ENCODE measurements around the gene EGFL7.

The EGFL7 gene

DNA sequence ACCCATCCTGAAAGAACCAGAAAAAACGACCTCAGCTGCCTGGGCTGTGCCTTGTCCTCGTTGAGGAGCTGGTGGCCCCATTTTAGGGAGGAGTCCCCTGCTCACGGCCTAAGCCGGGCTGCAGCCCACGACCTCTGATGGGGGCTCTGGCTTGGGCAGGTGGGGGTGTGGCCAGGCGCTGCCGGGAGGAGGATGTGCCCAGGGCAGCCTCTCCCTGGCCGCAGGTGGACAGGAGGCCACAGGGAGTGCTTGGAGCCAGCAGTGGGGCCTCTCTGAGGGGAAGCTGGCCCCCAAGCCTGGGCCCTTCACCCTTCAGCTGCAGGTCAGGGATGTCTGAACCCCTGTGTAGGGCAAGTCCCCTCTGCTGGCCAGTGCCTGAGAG, 52.2 kb downstream of the EGFL7 start:
- no peak for DNase-seq (ENCODE audit: low spot score)

- DNase-seq (ENCODE audit: low spot score) = no peak
Observed at GRCh38 chr9:136717399-136717798, 54.7 kb downstream of the EGFL7 start.

DNA sequence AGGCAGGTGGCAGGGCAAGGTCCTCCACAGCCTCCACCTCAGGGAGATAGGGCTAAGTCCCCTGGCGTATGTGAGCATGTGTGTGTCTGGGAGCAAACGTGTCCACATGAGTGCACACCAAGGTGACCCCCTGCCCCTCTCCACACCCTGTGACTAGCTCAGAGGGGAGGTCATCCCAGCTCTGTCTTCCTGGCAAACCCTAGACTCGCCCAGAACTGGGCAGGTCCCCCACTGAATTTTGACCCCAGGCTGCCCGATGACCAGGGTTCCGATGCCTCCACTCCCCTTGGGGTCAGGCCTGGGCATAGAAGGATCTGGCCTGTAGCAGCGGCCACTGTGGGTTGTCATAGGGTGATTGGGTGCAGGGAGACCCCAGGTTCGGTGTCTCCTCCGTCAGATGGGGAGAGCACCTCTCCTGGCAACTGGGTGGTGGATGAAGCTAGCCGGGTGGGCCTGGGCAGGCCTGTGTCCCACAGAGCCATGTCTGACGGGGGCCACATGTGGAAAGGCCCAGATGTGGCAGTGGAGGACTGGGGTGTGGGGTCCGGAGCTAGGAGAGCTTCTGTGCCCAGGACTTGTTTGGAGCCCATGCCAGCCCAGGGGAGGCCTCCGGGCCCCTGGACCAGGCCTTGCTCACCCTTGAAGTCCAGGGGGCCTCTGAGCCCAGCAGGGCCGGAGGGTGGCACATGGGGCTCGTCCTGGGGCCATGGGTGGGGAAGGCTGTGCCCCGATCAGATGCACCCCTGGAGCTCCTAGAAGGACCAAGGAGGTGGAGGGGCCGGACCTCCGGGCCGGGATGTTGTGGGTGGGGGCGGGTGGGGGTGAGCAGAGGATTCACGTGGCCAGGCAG, 55.9 kb downstream of the EGFL7 start:
- no peak for DNase-seq (ENCODE audit: low spot score)

GRCh38 chr9:136719195-136719880, 56.6 kb downstream of the EGFL7 start:
- no peak for DNase-seq (ENCODE audit: low spot score)

- no peak for DNase-seq (ENCODE audit: low spot score)
Observed at GRCh38 chr9:136720251-136720897, 57.7 kb downstream of the EGFL7 start.

DNA sequence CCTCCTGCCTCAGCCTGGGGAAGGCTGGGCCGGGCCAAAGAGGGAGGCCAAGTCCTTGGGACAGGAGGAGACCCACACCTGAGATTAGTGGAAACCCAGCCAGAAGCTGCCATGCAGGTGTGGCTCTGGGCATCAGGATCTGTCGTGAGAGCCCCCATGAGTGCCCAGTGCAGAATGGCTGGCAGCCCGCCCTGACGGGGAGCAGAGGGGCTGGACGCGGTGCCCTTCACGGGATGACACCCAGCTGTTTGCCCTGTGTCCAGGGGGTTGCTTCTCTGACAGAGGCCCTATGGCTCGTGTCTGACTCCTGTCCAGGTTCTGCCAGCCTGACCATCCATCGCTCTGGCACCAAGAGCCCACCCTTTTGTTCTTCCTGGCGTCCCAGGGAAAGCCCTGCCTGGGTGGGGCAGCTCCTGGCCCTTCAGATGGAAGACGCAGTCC, 58.2 kb downstream of the EGFL7 start:
- DNase-seq (ENCODE audit: low spot score) = no peak

- DNase-seq (ENCODE audit: low spot score) = no peak
Observed at GRCh38 chr9:136721339-136722092, 58.8 kb downstream of the EGFL7 start.

All from kidney tubule cell (primary cell).